A549 (cell line): ENCODE results near the gene GNA15. TPM values are rescaled to one million over a fixed set of nuclear protein-coding genes. Genes with fewer than 3 reads are reported as not detected.

Experiments
- ATAC-seq, 2 experiments: fragments of 200-7000 bp in 1 of 2; fragments of >200 bp in 1 of 2; cut with Nextera tagmentation in 1 of 2; cut with Tn5 transposase in 1 of 2; 3 replicates each; pipeline versions ENCODE4 v1.8.0 to v1.9.1; 2018 to 2020; ENCODE audit warnings: mild to moderate bottlenecking in 1 of 2, moderate library complexity in 1 of 2
- CTCF ChIA-PET: fragments of 300-600 bp; sonication (Branson Sonifier 250); formaldehyde crosslinking; extraction: SDS; loops from one replicate; lab custom pipeline; 2021; ENCODE audit warnings: antibody characterized with exemption, inconsistent platforms; lab: Yijun Ruan, JAX
- POLR2A ChIA-PET: fragments of 350-600 bp; formaldehyde crosslinking; extraction: SDS; loops from one replicate; lab custom pipeline; 2021; ENCODE audit warnings: antibody characterized with exemption, inconsistent platforms; lab: Yijun Ruan, JAX
- DNase-seq, 2 experiments: peaks; one replicate each; pipeline versions ENCODE4 v3.0.0 to v3.0.0-alpha.2; 2011 to 2016; ENCODE audit warnings: low read depth in 1 of 2, low spot score in 1 of 2
- FAIRE-seq: peaks from 2 replicates; lab custom pipeline; 2011; peaks lifted over from hg19 to GRCh38; lab: Jason Lieb, UNC
- H3K27ac ChIP-seq, 2 experiments: fragments of >200 bp; sonication (Bioruptor Twin); formaldehyde crosslinking; 3 replicates each; pipeline ENCODE4 v1.5.1; 2016 to 2017
- H3K4me1 ChIP-seq: fragments of >200 bp; sonication (Bioruptor Twin); formaldehyde crosslinking; 3 replicates; pipeline ENCODE4 v1.6.1; 2016
- H3K4me2 ChIP-seq: fragments of >200 bp; sonication (Bioruptor Twin); formaldehyde crosslinking; 3 replicates; pipeline ENCODE4 v1.6.1; 2016
- H3K4me3 ChIP-seq: fragments of >200 bp; sonication (Bioruptor Twin); formaldehyde crosslinking; 3 replicates; pipeline ENCODE4 v1.5.1; 2016
- H3K9me3 ChIP-seq: fragments of >200 bp; sonication (Bioruptor Twin); formaldehyde crosslinking; 3 replicates; pipeline ENCODE4 v1.6.1; 2016
- BCL3 ChIP-seq: fragments of >200 bp; sonication (Bioruptor Twin); formaldehyde crosslinking; IDR thresholded peaks from 3 replicates; pipeline ENCODE4 v1.6.1; 2016
- CEBPB ChIP-seq, 2 experiments: fragments of >200 bp in 1 of 2; sonication (Bioruptor Twin) in 1 of 2; formaldehyde crosslinking in 1 of 2; IDR thresholded peaks; 2 replicates each; pipeline ENCODE4 v1.6.1; 2012 to 2016
- EHMT2 ChIP-seq: fragments of 200-600 bp; sonication (generic); IDR thresholded peaks from 2 replicates; pipeline ENCODE4 v1.6.1; 2016; ENCODE audit warnings: antibody characterized with exemption, low read depth, mild to moderate bottlenecking, moderate library complexity
- ELK1 ChIP-seq: fragments of 150-350 bp; IDR thresholded peaks from 2 replicates; pipeline ENCODE4 v1.6.1; 2014; ENCODE audit warnings: low read depth, mild to moderate bottlenecking, low read length
- ESRRA ChIP-seq: fragments of 150-350 bp; IDR thresholded peaks from 2 replicates; pipeline ENCODE4 v1.6.1; 2014; ENCODE audit warnings: mild to moderate bottlenecking, low read length, borderline replicate concordance
- HDAC2 ChIP-seq: fragments of 200-600 bp; sonication (generic); IDR thresholded peaks from 2 replicates; pipeline ENCODE4 v1.6.1; 2016
- HEYL ChIP-seq: fragments of 250-450 bp; sonication (Bioruptor Pico); IDR thresholded peaks from 2 replicates; pipeline ENCODE4 v1.8.0; 2021; ENCODE audit warnings: mild to moderate bottlenecking, moderate library complexity
- KDM1A ChIP-seq: fragments of 200-600 bp; sonication (generic); IDR thresholded peaks from 2 replicates; pipeline ENCODE4 v1.6.1; 2016; ENCODE audit warnings: low read depth, mild to moderate bottlenecking
- MAFK ChIP-seq: fragments of 450-650 bp; IDR thresholded peaks from 2 replicates; pipeline ENCODE4 v1.6.1; 2014; ENCODE audit not compliant: partially characterized antibody
- PBX3 ChIP-seq: IDR thresholded peaks from 2 replicates; pipeline ENCODE4 v1.6.1; 2012
- PHF8 ChIP-seq: fragments of 200-600 bp; sonication (generic); IDR thresholded peaks from 2 replicates; pipeline ENCODE4 v1.6.1; 2016; ENCODE audit warnings: low read depth, mild to moderate bottlenecking, antibody characterized with exemption, moderate library complexity, borderline replicate concordance
- REST ChIP-seq: fragments of 200-600 bp; sonication (generic); IDR thresholded peaks from 2 replicates; pipeline ENCODE4 v1.6.1; 2016; ENCODE audit warnings: antibody characterized with exemption, mild to moderate bottlenecking, moderate library complexity
- RNF2 ChIP-seq: fragments of 200-600 bp; sonication (generic); IDR thresholded peaks from 2 replicates; pipeline ENCODE4 v1.6.1; 2016; ENCODE audit warnings: low read depth, mild to moderate bottlenecking, antibody characterized with exemption, moderate library complexity, borderline replicate concordance
- SMC3 ChIP-seq: fragments of >200 bp; sonication (Bioruptor Twin); formaldehyde crosslinking; IDR thresholded peaks from 3 replicates; pipeline ENCODE4 v1.6.1; 2018; ENCODE audit warnings: inconsistent platforms
- TFCP2L1 ChIP-seq: fragments of 250-450 bp; sonication (Bioruptor Pico); IDR thresholded peaks from 2 replicates; pipeline ENCODE4 v1.5.0; 2021; ENCODE audit warnings: mild to moderate bottlenecking
- ZC3H11A ChIP-seq: fragments of 450-650 bp; IDR thresholded peaks from 2 replicates; pipeline ENCODE4 v1.6.1; 2014; ENCODE audit warnings: antibody characterized with exemption, mild to moderate bottlenecking
- ZFP36 ChIP-seq: fragments of 450-650 bp; IDR thresholded peaks from 2 replicates; pipeline ENCODE4 v1.6.1; 2014; ENCODE audit warnings: borderline replicate concordance; ENCODE audit not compliant: partially characterized antibody
- WGBS: methylation state at CpG from one replicate; pipeline ENCODE4 v1.1.6; 2017; ENCODE audit errors: missing lambda C conversion rate; 5-methylcytosine and 5-hydroxymethylcytosine counted together
- polyA plus RNA-seq, 4 experiments: library from polyadenylated mRNA; depleted of rRNA in 3 of 4; stranded (reverse); fragments of >200 nt; fragmentation: RNase III in 1 of 4; extraction: RNeasy Plus Mini Kit Qiagen cat#74134 plus additional on column Dnase treatment in 1 of 4; gene quantifications; 2 replicates in 3 of 4; 3 replicates in 1 of 4; pipeline ENCODE4 v1.2.3, GENCODE V29; 2011 to 2017

Gene GNA15
- polyA plus RNA-seq, 2 of the 4 experiments (the other 2 are of a cell fraction): 0.06 TPM; not detected in 1

GRCh38 chr19:3183721-3184641 is 48.1 kb downstream of the GNA15 start:
- Histone ChIP-seq H3K4me3 (no peak overlapping the region), H3K4me2 (no peak overlapping the region), H3K27ac (peak overlapping the region in 1 of 2 experiments; percentile 92; a peak in 3 of 6 replicates)
- ATAC-seq: no peak
- ChIA-PET POLR2A (no interaction called here), CTCF (interaction anchor here (0.6 to 1.1 kb wide), 4 partner anchors 21 to 80 kb away, joined by 3 to 5 read pairs (median 4); no protein-coding TSS in a partner anchor)
- DNase-seq: no peak
- WGBS: 69% methylated on average over 12 of the region's 13 CpGs
- no peak for TF ChIP-seq ESRRA
- no peak for TF ChIP-seq SMC3
- TF ChIP-seq RNF2: no peak
- no peak for TF ChIP-seq BCL3
- TF ChIP-seq CEBPB (IDR thresholded peaks at IDR 0.05): no peak
- no peak for TF ChIP-seq PBX3
- peak; percentile 99 for TF ChIP-seq ZFP36
- TF ChIP-seq KDM1A: peak; percentile 40; the same call in 1 of the 2 replicates
- TF ChIP-seq HEYL (CRISPR knock-in tag): no peak
- TF ChIP-seq, all 56 proteins: peak for 2
- no peak for FAIRE-seq
- H3K4me1 ChIP-seq: peaks cover 11% of the 10 kb centered on the region
- H3K9me3 ChIP-seq: no peaks in the 10 kb centered on the region

- Histone ChIP-seq H3K4me2 (peak overlapping the region; percentile 73), H3K4me3 (peak overlapping the region; percentile 97), H3K9me3 (no peaks in the 10 kb centered on the region), H3K4me1 (peaks cover 11% of the 10 kb centered on the region), H3K27ac (peak overlapping the region; percentile 89 to 92)
- ChIA-PET POLR2A (no interaction called here), CTCF (interaction anchor here (0.6 to 1.1 kb wide), 2 partner anchors 22 to 81 kb away, joined by 4 to 5 read pairs; no protein-coding TSS in a partner anchor)
- ATAC-seq (peak; percentile 74 to 77), FAIRE-seq (no peak), DNase-seq (peak in 1 of 2 experiments; percentile 28)
- TF ChIP-seq MAFK (peak; percentile 78), REST (no peak)
- WGBS: 9% methylated on average over 14 of the region's 14 CpGs
Observed at GRCh38 chr19:3184847-3185460, 49.1 kb downstream of the GNA15 start.

- CTCF ChIA-PET: no interaction called here
- peak within 1 kb of the TSS; percentile 89 to 92 for H3K27ac ChIP-seq
- POLR2A ChIA-PET: no interaction called here
- peak; percentile 42 to 94 for DNase-seq
- peaks cover 11% of the 10 kb centered on the region for H3K4me1 ChIP-seq
- under 1% methylated on average over 30 of the region's 69 CpGs for WGBS
- H3K4me2 ChIP-seq: peak within 1 kb of the TSS; percentile 90
- H3K4me3 ChIP-seq: peak within 1 kb of the TSS; percentile 97
- no peaks in the 10 kb centered on the region for H3K9me3 ChIP-seq
- ATAC-seq: peak; percentile 93
- FAIRE-seq: no peak
- TF ChIP-seq MAFK (no peak), ZC3H11A (no peak), ELK1 (no peak), PHF8 (peak; percentile 33; the same call in 1 of the 2 replicates), HDAC2 (no peak), TFCP2L1 (CRISPR knock-in tag) (no peak), EHMT2 (no peak), BCL3 (0 out of 3 replicates have a peak, but pooled peaks have one; percentile 36)
Observed at GRCh38 chr19:3185461-3186159, 49.8 kb downstream of the GNA15 start, which contains the start of gene NCLN. Gene NCLN, plus strand, starts transcription at chr19:3185930. Its CDS starts 101 bp downstream, at chr19:3186031.
